Activated naive CD4-positive, alpha-beta T cell treated with anti-CD3 and anti-CD28 coated beads, Interleukin-2, amount 50 U/mL, for 24 hours (primary cell): Measurements from ENCODE around the gene EFL1.
A peak's percentile ranks its signal among the peaks of the same experiment; 100 is the strongest.

ENCODE experiments used
- H3K27ac Mint-ChIP-seq: one replicate; pipeline ENCODE4 v1.8.0; 2021; ENCODE audit warnings: mild to moderate bottlenecking, mixed read lengths
- H3K27me3 Mint-ChIP-seq: one replicate; pipeline ENCODE4 v1.8.0; 2021; ENCODE audit warnings: mixed read lengths
- H3K36me3 Mint-ChIP-seq: one replicate; pipeline ENCODE4 v1.8.0; 2021; ENCODE audit warnings: mixed read lengths
- H3K4me1 Mint-ChIP-seq: one replicate; pipeline ENCODE4 v1.8.0; 2021; ENCODE audit warnings: mixed read lengths
- H3K4me3 Mint-ChIP-seq: one replicate; pipeline ENCODE4 v1.8.0; 2021; ENCODE audit warnings: mild to moderate bottlenecking, mixed read lengths
- H3K9me3 Mint-ChIP-seq: one replicate; pipeline ENCODE4 v1.8.0; 2021; ENCODE audit warnings: mixed read lengths

The EFL1 gene

GRCh38 chr15:82108489-82109078 lies 153.9 kb downstream of the EFL1 start:
- H3K27me3 Mint-ChIP-seq = no peaks in the 10 kb centered on the region
- H3K36me3 Mint-ChIP-seq = no peaks in the 10 kb centered on the region
- H3K27ac Mint-ChIP-seq = peak overlapping the region; percentile 18
- H3K9me3 Mint-ChIP-seq = no peaks in the 10 kb centered on the region
- no peaks in the 10 kb centered on the region for H3K4me1 Mint-ChIP-seq
- no peak overlapping the region for H3K4me3 Mint-ChIP-seq

GRCh38 chr15:82106679-82107078 lies 155.9 kb downstream of the EFL1 start:
- no peak overlapping the region for H3K27ac Mint-ChIP-seq
- H3K9me3 Mint-ChIP-seq = no peaks in the 10 kb centered on the region
- H3K4me3 Mint-ChIP-seq = no peak overlapping the region
- no peaks in the 10 kb centered on the region for H3K27me3 Mint-ChIP-seq
- H3K4me1 Mint-ChIP-seq = no peaks in the 10 kb centered on the region
- H3K36me3 Mint-ChIP-seq = no peaks in the 10 kb centered on the region

GRCh38 chr15:82105451-82106215 lies 156.9 kb downstream of the EFL1 start:
- H3K36me3 Mint-ChIP-seq = no peaks in the 10 kb centered on the region
- H3K27ac Mint-ChIP-seq = no peak overlapping the region
- no peaks in the 10 kb centered on the region for H3K27me3 Mint-ChIP-seq
- no peak overlapping the region for H3K4me3 Mint-ChIP-seq
- H3K4me1 Mint-ChIP-seq = no peaks in the 10 kb centered on the region
- no peaks in the 10 kb centered on the region for H3K9me3 Mint-ChIP-seq

GRCh38 chr15:82103468-82103867 lies 159.1 kb downstream of the EFL1 start:
- no peaks in the 10 kb centered on the region for H3K4me1 Mint-ChIP-seq
- H3K9me3 Mint-ChIP-seq = no peaks in the 10 kb centered on the region

GRCh38 chr15:82100111-82100929 lies 162.2 kb downstream of the EFL1 start:
- Mint-ChIP-seq H3K9me3 (no peaks in the 10 kb centered on the region), H3K4me3 (no peak overlapping the region), H3K27ac (no peak overlapping the region), H3K4me1 (no peaks in the 10 kb centered on the region), H3K27me3 (no peaks in the 10 kb centered on the region), H3K36me3 (no peaks in the 10 kb centered on the region)

More at GRCh38 chr15:82103468-82103867, 159.1 kb downstream of the EFL1 start:
- H3K36me3 Mint-ChIP-seq = no peaks in the 10 kb centered on the region
- no peak overlapping the region for H3K4me3 Mint-ChIP-seq
- no peaks in the 10 kb centered on the region for H3K27me3 Mint-ChIP-seq
- H3K27ac Mint-ChIP-seq = no peak overlapping the region

GRCh38 chr15:82098674-82099073 lies 163.9 kb downstream of the EFL1 start:
- no peaks in the 10 kb centered on the region for H3K27me3 Mint-ChIP-seq
- H3K4me1 Mint-ChIP-seq = no peaks in the 10 kb centered on the region
- H3K4me3 Mint-ChIP-seq = no peak overlapping the region
- no peaks in the 10 kb centered on the region for H3K36me3 Mint-ChIP-seq
- H3K27ac Mint-ChIP-seq = no peak overlapping the region
- no peaks in the 10 kb centered on the region for H3K9me3 Mint-ChIP-seq

GRCh38 chr15:82095803-82096202 lies 166.7 kb downstream of the EFL1 start:
- Mint-ChIP-seq H3K36me3 (no peaks in the 10 kb centered on the region), H3K4me1 (no peaks in the 10 kb centered on the region)

GRCh38 chr15:82093774-82094211 lies 168.7 kb downstream of the EFL1 start:
- Mint-ChIP-seq H3K4me3 (no peak overlapping the region), H3K9me3 (no peaks in the 10 kb centered on the region), H3K4me1 (no peaks in the 10 kb centered on the region), H3K27ac (no peak overlapping the region), H3K36me3 (no peaks in the 10 kb centered on the region), H3K27me3 (no peaks in the 10 kb centered on the region)

More at GRCh38 chr15:82095803-82096202, 166.7 kb downstream of the EFL1 start:
- H3K4me3 Mint-ChIP-seq = no peak overlapping the region
- H3K27ac Mint-ChIP-seq = no peak overlapping the region
- no peaks in the 10 kb centered on the region for H3K9me3 Mint-ChIP-seq
- no peaks in the 10 kb centered on the region for H3K27me3 Mint-ChIP-seq

- Mint-ChIP-seq H3K27ac (no peak overlapping the region), H3K27me3 (no peaks in the 10 kb centered on the region), H3K9me3 (no peaks in the 10 kb centered on the region), H3K4me3 (no peak overlapping the region), H3K36me3 (no peaks in the 10 kb centered on the region), H3K4me1 (no peaks in the 10 kb centered on the region)
Observed at GRCh38 chr15:82093325-82093724, 169.2 kb downstream of the EFL1 start.

GRCh38 chr15:82091636-82092140 lies 170.8 kb downstream of the EFL1 start:
- H3K4me1 Mint-ChIP-seq = no peaks in the 10 kb centered on the region
- peaks cover 3% of the 10 kb centered on the region for H3K27me3 Mint-ChIP-seq
- H3K36me3 Mint-ChIP-seq = no peaks in the 10 kb centered on the region
- H3K9me3 Mint-ChIP-seq = no peaks in the 10 kb centered on the region
- no peak overlapping the region for H3K27ac Mint-ChIP-seq
- H3K4me3 Mint-ChIP-seq = no peak overlapping the region

- H3K36me3 Mint-ChIP-seq = no peaks in the 10 kb centered on the region
- H3K4me3 Mint-ChIP-seq = no peak overlapping the region
Observed at GRCh38 chr15:82086243-82086995, 176.1 kb downstream of the EFL1 start.

GRCh38 chr15:82081914-82082762 lies 180.4 kb downstream of the EFL1 start:
- Mint-ChIP-seq H3K4me3 (no peak overlapping the region), H3K9me3 (no peaks in the 10 kb centered on the region), H3K27ac (no peak overlapping the region), H3K27me3 (peaks cover 4% of the 10 kb centered on the region), H3K36me3 (no peaks in the 10 kb centered on the region), H3K4me1 (no peaks in the 10 kb centered on the region)

More at GRCh38 chr15:82086243-82086995, 176.1 kb downstream of the EFL1 start:
- no peak overlapping the region for H3K27ac Mint-ChIP-seq
- no peaks in the 10 kb centered on the region for H3K9me3 Mint-ChIP-seq
- no peaks in the 10 kb centered on the region for H3K4me1 Mint-ChIP-seq
- peaks cover 4% of the 10 kb centered on the region for H3K27me3 Mint-ChIP-seq

GRCh38 chr15:82080774-82081173 lies 181.8 kb downstream of the EFL1 start:
- Mint-ChIP-seq H3K27me3 (peaks cover 2% of the 10 kb centered on the region), H3K4me3 (no peak overlapping the region), H3K4me1 (no peaks in the 10 kb centered on the region), H3K36me3 (no peaks in the 10 kb centered on the region), H3K9me3 (no peaks in the 10 kb centered on the region), H3K27ac (no peak overlapping the region)
